Measurements from ENCODE around the gene GALNT13.
"Not testable (repeated sequence)": the region's sequence is repeated elsewhere in the genome, so short reads cannot be mapped to it uniquely, and the experiment has no call there.

Gene GALNT13

DNA sequence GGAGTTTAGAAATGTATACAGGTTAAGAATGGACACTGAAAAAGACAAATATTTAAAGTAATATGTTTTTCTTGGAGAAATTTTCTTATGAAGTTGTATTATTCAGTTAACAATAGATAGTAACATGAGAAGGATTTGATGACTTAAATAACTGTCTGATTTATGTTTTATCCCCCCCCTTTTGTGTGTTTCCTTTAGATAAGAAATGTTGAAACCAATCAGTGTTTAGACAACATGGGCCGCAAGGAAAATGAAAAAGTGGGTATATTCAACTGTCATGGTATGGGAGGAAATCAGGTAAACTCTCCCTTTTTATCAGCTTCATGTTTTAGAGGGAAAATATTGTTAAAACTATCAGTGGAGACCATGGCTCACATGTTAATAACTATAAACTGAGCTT is 537.1 kb downstream of the GALNT13 start:
- DNase-seq (ENCODE audit: low read depth): no peak

DNA sequence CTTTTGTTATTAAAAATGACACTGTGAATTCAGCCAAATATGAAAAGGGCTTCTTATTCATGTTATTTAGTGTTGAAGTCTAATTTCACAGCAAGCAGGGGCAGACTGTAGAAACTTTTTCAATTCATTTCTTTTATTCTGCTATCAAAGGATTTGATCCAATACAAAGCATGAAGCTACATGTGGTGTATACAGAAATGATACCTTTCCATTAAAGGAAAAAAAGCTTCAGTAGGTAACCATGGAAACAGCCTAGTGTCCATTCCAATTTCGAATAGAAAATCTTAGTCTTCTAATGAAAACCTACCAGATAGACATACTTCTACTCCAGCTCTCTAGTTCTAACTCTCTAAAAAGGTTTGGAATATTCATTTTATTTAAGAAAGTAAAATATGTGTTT is 550.5 kb downstream of the GALNT13 start:
- no peak for DNase-seq (ENCODE audit: low read depth)

DNA sequence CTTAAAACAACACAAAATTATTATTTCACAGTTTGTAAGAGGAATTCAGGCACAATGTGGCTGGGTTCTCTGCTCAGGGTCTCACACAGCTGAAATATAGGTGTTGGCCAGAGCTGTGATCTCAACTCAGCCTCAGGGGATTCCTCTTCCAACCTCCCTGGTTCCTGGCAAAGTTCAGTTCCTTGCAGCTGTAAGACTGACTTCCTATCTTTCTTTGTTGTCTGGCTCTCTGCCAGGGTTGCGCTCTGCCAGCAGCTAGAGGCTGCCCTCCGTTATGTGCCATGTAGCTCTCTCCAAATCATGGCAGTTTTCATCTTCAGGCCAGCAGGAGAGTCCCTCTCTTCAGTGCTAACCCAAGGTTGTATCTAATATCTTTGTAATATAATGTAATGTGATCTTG is 554.3 kb downstream of the GALNT13 start:
- no peak for DNase-seq (ENCODE audit: low read depth)

DNA sequence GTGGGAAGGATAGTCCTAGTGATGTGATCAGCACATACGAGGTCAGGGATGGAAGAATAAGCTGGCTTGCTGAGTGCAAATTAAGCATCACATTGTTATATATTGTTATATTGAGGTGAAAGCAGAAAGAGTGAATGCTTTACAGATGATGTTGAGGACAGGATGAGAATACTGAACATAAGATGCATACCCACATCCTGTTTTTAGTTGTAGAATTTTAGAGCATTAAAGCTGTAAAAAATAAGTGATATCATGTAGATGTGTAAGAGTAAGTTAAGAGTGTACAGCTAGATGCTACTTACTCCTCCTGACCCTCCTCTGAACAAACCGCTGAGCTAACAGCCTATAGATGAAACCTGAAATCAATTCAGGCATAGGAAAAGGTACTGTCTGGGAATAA is 555.7 kb downstream of the GALNT13 start:
- DNase-seq (ENCODE audit: low read depth): no peak

DNA sequence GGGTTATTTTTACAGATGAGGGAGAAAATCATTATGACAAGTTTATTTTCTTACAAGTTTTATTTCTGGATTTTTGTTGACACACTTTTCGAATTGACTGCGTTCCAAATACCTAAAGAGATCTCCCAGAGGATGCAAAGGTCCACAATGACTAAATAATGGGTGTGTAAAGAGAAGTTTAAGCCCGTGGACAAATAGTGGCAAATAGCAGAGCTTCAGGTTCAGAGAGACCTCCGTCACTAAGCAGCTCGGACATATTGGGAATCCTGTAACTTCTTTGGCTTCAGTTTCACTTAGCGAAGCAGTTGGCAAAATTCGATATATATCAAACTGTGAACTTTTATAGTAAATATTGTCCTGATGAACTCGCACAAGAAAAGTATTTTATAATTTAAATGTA is 556.3 kb downstream of the GALNT13 start:
- no peak for DNase-seq (ENCODE audit: low read depth)

DNA sequence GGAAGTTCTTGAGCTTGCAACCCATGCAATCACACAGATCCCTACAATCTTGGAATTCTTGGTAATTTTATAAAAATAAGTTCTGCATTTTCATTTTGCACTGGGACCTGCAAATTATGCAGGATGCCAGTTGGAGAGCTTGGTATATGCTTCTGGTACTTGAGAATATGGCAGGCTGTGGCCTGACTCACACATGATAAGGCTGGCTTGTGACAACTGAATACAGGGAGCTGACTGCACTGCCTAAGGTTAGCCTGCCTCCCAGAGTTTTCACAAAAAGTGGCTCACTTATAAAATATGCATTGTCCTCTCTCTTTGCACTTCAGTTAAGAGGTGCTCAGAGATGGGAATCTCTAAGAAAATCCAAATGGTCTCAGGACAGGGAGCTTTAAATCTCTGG is 561.3 kb downstream of the GALNT13 start:
- no peak for DNase-seq (ENCODE audit: low read depth)

DNA sequence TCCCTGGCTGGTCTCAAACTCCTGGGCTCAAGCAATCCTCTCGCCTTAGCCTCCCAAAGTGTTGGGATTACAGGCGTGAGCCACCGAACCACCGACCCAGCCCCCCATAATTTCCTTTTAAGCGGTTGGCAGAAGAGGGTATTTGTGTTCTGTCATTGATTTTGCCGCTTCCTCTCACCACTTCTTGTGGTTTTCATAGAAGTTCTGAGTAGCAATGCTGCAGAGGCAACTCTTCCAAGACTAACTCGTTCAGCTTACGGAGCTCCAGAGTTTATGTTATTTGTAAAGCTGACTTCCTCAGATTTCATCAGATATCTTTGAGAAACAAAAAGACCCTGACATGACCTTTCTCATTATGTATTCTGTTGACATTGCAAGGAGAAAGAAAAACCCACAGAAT is 565.4 kb downstream of the GALNT13 start:
- no peak for DNase-seq (ENCODE audit: low read depth)

DNA sequence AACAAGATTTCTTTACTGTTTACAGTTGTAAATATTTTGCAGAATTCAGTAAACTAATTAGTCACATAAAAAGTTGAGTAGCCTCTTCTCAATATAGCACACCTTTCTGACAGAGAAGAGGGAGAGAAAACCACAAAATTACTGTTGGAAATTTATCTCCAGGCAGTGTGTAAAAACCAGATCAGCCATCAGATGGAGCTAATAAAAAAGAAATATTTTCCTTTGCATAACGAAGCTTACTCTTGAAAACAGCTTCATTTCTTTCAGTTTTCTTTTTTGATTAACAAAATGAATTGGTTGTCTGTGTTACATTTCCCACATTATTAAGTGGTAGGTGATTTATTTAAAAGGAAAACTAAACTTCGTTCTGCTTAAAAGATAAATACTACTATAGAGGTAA is 567.4 kb downstream of the GALNT13 start:
- no peak for DNase-seq (ENCODE audit: low read depth)

DNA sequence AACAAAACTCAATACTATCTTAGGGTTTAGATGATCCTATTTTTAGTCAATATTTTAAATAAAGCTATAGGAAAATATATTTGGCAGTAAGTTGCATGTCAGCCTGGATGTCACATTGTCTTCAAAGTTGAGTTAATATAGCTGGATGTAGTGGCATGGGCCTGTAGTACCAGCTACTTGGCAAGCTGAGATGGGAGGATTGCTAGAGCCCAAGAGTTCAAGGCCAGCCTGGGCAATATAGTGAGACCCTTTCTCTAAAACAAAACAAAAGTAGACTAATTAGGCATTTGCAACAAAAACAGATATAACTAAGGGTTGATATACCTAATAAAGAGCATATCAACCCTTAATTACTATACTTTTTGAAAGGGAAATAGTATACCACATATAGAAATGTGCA is 572.2 kb downstream of the GALNT13 start:
- no peak for DNase-seq (ENCODE audit: low read depth)

DNA sequence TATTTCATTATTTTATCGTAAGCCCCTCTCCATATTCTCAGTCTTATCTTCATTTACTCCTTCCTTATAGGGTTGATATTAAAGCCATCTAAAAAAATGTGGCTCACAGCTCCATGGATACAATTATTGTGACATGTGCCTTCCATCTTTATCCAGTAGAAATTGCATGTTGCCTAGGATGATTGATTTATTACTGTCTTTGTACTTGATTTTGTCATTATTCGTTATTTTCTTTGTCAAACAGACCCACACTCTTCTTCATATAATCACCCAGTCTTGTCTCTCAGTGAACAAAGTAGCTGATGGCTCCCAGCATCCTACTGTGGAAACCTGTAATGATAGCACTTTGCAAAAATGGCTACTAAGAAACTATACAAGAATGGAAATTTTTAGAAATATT is 574.6 kb downstream of the GALNT13 start:
- DNase-seq (ENCODE audit: low read depth): no peak

DNA sequence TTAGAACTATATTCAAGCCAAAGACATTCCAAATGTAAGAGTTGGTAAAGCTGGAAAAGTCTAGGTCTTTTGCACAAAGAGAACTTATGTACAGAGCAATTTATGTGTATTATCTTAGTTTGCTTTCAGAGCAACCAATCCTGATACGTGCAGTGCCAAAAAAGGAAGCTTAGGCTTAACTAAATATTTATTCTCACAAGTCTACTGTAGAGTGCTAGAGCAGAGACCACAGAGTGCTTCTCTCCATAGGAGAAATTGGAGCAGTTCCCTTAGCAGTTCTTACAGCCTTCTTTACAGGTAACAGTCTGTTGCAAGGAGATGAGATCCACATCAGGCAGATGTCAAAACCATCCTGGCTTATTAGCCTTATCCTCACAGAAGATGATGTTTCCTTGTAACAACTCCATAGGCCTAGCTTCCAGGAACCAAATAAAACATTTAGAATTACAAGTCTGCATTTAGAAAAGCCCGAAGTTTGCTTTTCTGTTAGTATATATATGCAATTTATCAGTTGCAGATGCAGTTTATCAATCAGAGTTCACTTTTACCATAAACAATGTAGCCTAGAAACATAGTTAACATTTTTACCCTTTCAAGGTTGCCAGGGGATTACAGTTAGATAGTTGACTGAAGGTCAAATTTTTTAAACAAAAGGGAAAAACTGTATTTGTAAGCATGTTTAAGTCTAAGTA is 576.2 kb downstream of the GALNT13 start:
- DNase-seq (ENCODE audit: low read depth): no peak

DNA sequence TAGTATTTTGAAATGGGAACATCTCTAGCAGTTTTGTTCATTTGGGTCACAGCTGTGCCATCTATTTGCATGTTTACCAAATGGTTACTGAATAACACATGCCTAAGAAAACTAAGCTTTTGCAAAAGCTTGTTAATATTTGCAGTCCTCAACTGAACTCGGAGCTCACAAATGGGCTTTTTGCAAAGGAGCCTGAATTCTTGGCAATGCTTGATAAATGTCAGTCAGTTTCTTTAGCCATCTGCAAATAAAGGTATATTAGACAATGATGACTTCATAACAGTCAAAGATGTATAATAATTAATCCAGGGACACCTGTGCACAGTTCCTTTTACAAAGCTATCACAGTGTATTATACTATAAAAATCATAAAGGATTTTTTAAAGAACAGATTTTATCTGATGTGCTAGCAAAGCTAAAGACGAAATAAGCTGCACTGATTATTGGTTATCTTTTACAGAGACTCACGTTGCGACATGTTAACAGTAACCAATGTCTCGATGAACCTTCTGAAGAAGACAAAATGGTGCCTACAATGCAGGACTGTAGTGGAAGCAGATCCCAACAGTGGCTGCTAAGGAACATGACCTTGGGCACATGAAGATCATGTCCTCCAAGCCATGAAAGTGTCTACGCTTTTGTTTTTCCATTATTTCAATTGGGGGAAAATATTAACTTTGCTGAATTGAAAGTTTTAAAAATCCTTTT is 578.4 kb downstream of the GALNT13 start:
- DNase-seq (ENCODE audit: low read depth): no peak

DNA sequence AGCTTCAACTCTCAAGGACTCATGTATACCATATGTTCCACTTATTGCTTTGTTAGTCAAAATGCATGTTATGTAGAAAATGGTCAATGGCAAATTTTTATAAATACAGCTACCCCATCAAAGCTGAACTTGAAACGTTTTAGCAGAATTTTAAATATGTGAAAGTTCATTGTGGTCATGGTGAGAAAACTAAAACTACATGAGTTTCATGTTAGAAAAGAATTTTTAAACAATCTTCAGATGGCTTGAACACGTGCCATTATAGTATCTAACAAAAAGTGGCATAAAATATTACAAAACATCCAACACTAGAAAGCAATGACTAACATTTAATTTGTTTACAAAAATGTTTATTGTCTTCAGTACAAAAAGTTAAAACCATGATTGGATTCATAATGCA is 580.7 kb downstream of the GALNT13 start:
- no peak for DNase-seq (ENCODE audit: low read depth)

DNA sequence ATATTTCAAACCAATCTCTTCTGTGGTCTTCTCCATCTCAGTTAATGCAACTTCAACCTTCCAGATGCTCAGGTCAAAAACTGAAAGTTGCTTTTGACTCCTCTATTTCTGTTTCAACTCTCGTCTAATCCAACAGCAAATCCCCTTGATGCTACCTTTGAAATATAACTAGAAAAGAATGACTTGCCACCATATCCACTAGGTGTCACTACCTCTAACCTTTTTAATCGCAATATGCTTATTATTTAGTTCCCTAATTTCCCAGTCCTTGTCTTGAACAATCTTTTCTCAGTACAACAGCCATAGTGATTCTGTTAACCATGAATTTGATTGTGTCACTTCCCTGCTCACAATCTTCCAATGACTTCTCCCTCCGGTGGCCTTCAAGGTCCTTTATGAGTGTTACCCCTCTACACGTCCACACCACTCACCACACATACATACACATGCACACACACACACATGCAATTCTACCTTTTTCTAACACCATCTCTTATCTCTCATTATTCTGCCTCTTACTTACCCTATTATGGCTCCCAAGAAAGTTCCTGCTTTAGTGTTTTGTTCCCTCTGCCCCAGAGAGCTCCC is 581.3 kb downstream of the GALNT13 start:
- no peak for DNase-seq (ENCODE audit: low read depth)

DNA sequence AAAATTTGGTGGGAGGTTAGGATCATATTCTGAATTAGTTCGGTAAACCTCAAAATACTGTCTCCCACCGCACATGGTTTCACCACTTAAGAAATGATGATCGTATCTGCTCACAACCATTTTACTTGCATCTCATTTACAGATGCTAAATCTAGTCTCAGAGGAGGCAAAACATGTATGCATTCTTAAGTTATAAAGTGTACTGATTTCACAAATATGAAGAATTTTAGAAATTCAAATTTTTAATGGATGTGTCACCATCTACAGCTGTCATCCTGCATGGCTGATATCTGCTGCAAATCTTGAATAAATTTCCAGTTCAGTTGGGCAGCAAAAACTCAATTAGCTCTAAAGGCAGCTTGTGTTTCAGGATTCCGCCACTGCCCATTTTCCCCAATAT is 583.4 kb downstream of the GALNT13 start:
- DNase-seq (ENCODE audit: low read depth): no peak

DNA sequence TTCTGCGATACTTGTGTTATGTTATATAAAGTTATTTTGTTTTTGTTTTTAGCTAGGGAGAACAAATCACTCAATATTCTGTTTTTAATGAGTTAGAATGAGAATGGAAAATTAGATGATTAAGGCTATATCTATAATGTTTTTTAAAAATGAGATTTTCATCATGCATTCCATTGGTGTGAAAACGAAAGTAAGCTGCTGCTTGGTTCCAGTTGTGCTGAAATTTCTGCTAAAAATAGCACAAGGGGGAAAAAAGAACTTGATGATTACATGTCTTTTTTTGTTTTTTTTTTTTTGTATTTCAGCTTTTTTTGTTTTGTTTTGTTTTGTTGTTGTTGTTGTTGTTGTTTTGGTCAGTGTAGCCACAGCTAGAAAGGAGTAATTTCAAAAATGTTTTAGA is 584.1 kb downstream of the GALNT13 start:
- no peak for DNase-seq (ENCODE audit: low read depth)

DNA sequence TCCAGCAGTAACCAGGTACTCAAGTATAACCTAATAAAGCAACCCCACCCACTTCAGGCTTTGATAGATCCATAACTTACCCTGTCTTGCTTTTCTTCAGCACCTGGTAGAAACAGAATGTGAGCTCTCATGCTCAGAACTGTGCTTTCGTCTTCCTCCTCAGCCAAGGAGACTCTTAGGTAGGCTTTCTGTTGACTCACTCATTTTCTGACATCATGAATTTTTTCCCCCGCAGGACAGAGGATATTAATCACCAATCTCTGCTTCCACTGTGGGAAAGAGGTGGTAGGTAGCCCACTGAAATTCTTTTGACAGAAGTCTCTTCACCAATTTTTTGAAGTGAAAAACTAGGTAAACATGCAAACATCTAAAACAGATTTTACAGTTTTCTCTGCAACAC is 585.6 kb downstream of the GALNT13 start:
- no peak for DNase-seq (ENCODE audit: low read depth)

DNA sequence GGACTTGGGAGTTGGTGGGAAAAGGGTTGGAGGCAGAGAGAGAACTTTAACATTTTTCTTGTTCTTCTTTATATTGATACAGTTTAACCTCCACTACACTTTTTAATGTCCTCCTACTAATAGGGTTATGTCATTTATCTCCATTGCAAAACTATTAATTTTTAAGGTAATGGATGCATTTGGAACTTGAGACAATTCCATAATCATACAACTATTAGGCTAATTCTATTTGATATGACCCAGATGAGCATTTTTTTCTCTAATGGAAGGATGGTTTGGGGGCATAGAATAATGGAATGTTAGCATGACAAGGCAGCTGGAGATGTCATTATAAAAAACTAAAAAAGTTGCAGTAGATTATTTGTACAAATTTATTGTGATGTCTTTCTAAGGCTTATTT is 587.6 kb downstream of the GALNT13 start:
- DNase-seq (ENCODE audit: low read depth): no peak

DNA sequence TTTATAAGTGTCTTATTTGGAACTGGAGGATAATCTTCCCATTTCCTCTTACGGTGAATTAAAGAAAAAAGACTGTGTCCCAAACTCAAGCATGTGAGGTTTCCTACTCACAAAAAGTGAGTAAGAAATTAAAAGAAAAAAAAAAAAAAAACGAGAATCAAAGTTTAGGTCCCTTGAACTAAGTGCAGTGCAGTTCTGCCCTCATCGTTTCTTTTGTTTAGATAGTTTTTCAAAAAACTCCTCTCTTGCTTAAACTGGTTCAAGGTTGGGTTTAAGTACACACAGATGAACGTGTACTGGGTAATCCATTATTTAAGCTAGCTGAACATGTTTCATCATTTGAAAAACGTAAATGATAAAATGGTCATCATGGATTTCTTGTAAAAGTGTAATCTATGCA is 590.9 kb downstream of the GALNT13 start:
- no peak for DNase-seq (ENCODE audit: low read depth)

DNA sequence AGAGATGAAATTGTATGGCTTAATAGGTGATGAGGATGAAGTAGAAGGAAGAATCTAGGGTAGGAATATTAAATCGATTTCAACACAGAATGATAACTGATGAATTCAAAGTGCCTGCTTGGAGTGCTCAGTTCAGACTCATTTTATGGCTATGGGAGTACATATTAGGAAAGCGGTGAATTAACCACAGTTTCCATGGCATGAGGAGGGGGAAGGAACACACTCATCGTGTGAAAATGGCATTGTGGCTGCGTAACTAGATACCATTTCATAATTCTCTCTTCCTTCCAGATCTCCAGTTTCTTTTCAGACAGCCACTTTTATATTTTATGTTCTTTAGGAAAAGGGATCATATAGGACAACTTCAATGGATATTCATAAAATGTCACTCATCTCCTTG is 594.5 kb downstream of the GALNT13 start:
- DNase-seq (ENCODE audit: low read depth): no peak

DNA sequence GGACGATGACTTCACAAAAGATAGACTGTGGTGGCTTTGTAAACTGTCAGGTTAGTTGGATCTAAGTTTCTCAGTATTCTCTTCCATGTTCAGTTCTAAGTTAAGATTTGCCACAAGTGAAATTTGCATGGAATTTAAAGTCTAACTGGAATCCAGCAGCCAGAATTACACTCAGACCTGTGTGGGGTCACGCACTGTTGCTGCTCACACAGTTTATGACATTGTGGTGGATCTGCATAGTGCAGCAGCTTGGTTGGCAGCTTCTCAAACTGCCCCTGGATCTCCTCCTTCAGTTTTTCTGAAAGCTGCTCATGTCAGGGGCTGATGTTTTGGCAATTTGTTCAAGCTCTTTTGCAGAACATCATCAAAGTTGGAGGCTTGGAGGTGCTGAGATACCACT is 598.7 kb downstream of the GALNT13 start:
- DNase-seq (ENCODE audit: low read depth): no peak

DNA sequence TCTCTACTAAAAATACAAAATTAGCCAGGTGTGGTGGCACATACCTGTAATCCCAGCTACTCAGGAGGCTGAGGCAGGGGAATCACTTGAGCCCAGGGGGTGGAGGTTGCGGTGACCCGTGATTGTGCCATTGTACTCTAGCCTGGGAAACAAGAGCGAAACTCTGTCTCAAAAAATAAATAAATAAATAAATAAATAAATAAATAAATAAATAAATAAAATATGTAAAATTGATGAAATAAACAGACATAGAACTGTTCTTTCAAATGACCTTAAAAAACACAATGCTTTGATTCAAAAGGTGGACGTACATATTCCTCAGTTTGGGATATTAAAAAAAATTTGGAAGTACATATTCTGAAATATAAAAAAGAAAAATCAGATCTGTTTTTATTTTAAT is 599.8 kb downstream of the GALNT13 start:
- DNase-seq (ENCODE audit: low read depth): not testable (repeated sequence)

DNA sequence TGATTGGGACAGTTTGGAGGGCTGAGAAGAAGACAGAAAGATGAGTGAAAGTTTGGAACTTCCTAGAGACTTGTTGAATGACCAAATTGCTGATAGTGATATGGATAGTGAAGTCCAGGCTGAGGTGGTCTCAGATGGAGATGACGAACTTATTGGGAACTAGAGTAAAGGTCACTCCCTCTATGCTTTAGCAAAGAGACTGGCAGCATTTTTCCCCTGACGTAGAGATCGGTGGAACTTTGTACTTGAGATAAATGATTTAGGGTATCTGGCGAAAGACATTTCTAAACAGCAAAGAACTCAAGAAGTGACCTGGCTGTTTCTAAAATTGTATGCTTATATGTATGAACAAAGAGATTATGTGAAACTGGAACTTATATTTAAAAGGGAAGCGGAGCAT is 605.6 kb downstream of the GALNT13 start:
- no peak for DNase-seq (ENCODE audit: low read depth)

DNA sequence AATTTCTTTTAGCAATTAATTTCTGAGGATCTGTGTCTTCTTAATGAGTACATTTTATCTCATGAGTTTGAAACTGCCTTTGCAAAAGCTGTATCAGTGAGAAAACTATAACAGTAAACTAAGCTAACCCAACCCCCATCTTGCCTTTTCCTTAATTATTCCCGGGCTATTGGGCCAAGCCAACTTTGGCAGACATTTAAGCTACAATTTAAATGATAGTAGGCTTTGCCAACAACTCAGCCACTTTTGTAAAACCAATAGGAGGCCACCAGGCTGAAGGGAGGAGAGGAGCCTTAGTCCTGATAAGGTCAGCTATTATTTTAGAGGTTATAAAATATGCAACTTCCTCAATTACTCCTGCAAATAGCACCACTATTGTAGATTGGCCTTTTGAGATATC is 608.8 kb downstream of the GALNT13 start:
- DNase-seq (ENCODE audit: low read depth): no peak

All from stimulated activated CD8-positive, alpha-beta memory T cell treated with anti-CD3 and anti-CD28 coated beads, Interleukin-15, amount 100 ng/mL, for 24 hours (primary cell).